HG02678 (cell line): ENCODE measurements around the gene TNFRSF25.
A peak's percentile ranks its signal among the peaks of the same experiment; 100 is the strongest.

ENCODE experiments used
- ATAC-seq: cut with Tn5 transposase; IDR thresholded peaks from one replicate; pipeline ENCODE4 v1.9.1; 2021; ENCODE audit warnings: mild to moderate bottlenecking, moderate library complexity; ENCODE audit not compliant: unreplicated experiment

TNFRSF25 gene

DNA sequence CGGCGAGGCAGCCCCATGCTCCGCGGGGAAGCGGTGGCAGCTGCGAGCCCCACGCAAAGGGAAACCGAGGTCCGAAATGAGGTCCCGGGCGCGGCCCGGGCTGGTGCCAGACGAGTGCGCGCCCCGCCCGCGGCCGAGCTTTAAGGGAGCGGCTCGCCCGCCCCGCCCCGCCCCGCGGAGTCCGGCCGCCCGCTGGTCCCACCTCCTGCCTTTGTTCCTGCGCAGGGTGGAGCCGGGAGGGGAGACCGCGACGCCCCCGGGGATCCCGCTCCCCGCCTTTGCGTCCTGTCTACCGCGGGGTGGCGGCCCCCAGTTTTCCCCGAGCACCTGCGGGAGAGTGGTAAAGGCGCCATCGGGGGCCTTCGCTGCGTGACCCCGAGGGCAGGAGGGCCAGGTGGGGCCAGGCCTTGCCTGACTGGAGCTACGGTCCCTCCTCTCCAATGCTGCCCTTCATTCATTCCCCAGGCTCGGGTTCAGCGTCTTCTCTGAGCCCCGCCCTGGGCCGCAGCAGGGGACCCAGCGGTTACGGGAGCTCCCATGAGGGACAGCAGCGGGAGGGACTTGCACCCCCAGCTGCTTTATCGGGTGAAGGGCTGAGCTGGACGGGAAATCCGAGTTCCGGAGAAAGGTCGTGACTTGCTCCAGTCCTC, 46.0 kb downstream of the TNFRSF25 start, which contains the start of gene HES2:
HES2 (minus strand) TSS at position 116 of the 650 bp plus-strand sequence; CDS start at position 17, 99 bp downstream.
- ATAC-seq: no peak

DNA sequence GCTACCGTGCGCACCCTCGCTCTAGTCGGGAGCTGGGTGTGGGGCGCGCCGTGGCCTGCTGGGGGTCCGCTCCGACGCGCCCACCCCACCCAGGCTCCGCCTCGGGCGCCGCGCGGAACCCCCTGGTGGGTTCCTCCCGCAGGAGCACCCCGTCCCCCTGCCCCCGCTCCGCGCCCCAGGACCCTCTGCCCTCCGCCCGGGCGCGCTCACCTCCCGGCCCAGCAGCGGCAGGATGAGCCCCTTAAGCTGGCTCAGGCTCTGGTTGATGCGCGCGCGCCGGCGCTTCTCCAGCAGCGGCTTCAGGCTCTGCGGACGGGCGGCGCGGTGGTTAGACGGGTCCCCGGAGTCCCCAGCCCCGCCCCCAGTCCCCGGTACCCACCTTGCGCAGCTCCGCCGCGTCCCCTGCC, 46.6 kb downstream of the TNFRSF25 start:
- ATAC-seq: no peak

- ATAC-seq: no peak
These were observed 47.1 kb downstream of the TNFRSF25 start for GRCh38 chr1:6418668-6419396.

GRCh38 chr1:6417961-6418667, 47.9 kb downstream of the TNFRSF25 start:
- no peak for ATAC-seq

DNA sequence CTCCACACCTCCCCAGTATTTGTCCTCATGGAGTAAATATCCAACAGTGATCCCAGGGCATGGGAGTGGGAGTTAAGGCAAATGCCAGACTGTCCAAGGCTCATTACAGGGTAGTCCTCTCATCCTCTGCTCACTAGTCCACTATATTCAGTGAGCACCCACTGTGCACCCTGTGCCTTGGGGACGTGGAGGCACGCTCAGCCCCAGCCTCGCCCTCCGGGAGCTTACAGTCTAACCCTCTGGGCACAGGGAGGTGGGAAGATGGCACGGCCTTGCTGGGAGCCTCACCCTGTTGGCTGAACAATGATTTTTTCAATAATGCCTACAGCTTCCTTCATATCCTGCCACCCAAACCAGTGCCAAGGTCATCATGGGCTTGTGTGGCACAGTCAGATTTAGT, 49.1 kb downstream of the TNFRSF25 start:
- ATAC-seq: no peak

- ATAC-seq: no peak
These were observed 49.7 kb downstream of the TNFRSF25 start for GRCh38 chr1:6416295-6416656.

DNA sequence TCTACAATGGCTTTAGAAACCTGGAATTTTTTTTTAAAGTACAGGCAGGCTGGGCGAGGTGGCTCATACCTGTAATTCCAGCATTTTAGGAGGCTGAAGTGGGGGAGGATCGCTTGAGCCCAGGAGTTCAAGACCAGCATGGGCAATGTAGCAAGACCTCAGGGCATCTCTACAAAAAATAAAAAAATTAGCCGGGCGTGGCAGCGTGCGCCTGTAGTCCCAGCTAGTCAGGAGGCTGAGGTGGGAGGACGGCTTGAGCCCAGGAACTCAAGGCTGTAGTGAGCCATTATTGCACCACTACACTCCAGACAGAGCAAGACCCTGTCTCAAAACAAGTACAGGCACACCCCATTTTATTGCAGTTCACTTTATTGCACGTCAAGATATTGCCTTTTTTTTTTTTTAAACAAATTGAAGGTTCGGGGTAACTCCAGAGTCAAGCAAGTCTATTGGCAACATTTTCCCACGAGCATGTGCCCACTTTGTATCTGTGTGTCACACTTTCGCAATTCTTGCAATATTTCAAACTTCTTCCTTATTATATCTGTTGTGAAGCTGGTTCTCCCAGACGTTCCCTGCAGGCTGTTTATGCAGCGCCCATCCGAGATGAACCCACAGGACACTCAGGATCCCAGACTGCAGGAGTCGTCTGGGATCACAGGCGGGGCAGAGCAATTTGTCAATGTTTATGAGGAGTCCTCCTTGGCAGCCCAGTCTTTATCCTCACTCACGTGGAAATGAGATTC, 50.9 kb downstream of the TNFRSF25 start:
- ATAC-seq: no peak

DNA sequence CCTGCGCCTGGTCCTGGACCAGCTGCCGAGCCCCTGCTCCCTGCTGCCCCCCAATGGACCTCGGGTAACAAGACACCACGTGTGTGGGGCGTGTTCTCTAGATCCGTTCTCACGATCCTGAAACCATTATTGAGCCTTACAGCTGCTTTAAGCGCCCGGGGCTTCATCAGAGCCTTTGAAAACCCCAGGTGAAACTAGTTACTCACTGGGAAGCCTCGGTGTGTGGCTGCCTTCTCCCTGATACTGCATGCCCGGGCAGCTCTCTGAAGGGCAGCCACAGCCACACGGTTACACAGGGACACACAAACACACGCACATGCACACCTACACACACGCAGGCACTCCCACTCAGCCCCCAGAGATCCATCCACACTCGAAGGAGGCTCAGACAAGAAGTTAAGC, 51.5 kb downstream of the TNFRSF25 start:
- ATAC-seq: peak; percentile 79

GRCh38 chr1:6412896-6413295, 53.1 kb downstream of the TNFRSF25 start:
- ATAC-seq: no peak
